Anterior cingulate cortex (tissue), 58 donors: ENCODE measurements around the gene SLCO3A1.
"Not testable (repeated sequence)": the region's sequence is repeated elsewhere in the genome, so short reads cannot be mapped to it uniquely, and the experiment has no call there.

Source experiments
- DNase-seq, 58 donors: peaks; one replicate each; lab custom pipeline; 2025; lab: John Stamatoyannopoulos, UW

SLCO3A1 gene

GRCh38 chr15:92053753-92054316, 200.3 kb downstream of the SLCO3A1 start:
- DNase-seq = no peak

- DNase-seq = no peak
These were observed 203.4 kb downstream of the SLCO3A1 start for GRCh38 chr15:92056875-92057274.

- DNase-seq = no peak
These were observed 205.8 kb downstream of the SLCO3A1 start for GRCh38 chr15:92059036-92059970.

- not testable (repeated sequence) for DNase-seq
These were observed 206.4 kb downstream of the SLCO3A1 start for GRCh38 chr15:92059971-92060311.

GRCh38 chr15:92061511-92062195, 208.1 kb downstream of the SLCO3A1 start:
- no peak for DNase-seq

GRCh38 chr15:92062505-92062904, 209.0 kb downstream of the SLCO3A1 start:
- no peak for DNase-seq

- peak in 20 of 58 donors; percentile 8 to 61 (median 27) for DNase-seq
These were observed 214.6 kb downstream of the SLCO3A1 start for GRCh38 chr15:92068121-92068520.

GRCh38 chr15:92069308-92070250, 216.1 kb downstream of the SLCO3A1 start:
- DNase-seq = peak in 11 of 58 donors; percentile 3 to 39 (median 17)

GRCh38 chr15:92070251-92070650, 216.7 kb downstream of the SLCO3A1 start:
- not testable (repeated sequence) for DNase-seq

GRCh38 chr15:92071045-92071634, 217.6 kb downstream of the SLCO3A1 start:
- DNase-seq = no peak

- DNase-seq = no peak
These were observed 219.7 kb downstream of the SLCO3A1 start for GRCh38 chr15:92073044-92073785.

GRCh38 chr15:92074101-92074500, 220.6 kb downstream of the SLCO3A1 start:
- DNase-seq = no peak

- DNase-seq = no peak
These were observed 221.1 kb downstream of the SLCO3A1 start for GRCh38 chr15:92074646-92075045.

GRCh38 chr15:92075764-92076163, 222.3 kb downstream of the SLCO3A1 start:
- no peak for DNase-seq

GRCh38 chr15:92076541-92076940, 223.0 kb downstream of the SLCO3A1 start:
- no peak for DNase-seq

- DNase-seq = peak in 51 of 58 donors; percentile 14 to 75 (median 44)
These were observed 224.0 kb downstream of the SLCO3A1 start for GRCh38 chr15:92077353-92078085.

- DNase-seq = no peak
These were observed 224.8 kb downstream of the SLCO3A1 start for GRCh38 chr15:92078270-92078669.

- DNase-seq = no peak
These were observed 225.5 kb downstream of the SLCO3A1 start for GRCh38 chr15:92079047-92079446.
